Testis (tissue), 3 donors: Measurements from ENCODE around the gene ATP5MC2. TPM values are rescaled to one million over a fixed set of nuclear protein-coding genes. Genes with fewer than 3 reads are reported as not detected.

Experiments
- DNase-seq: peaks from one replicate; pipeline ENCODE4 v3.0.0-alpha.2; 2019
- H3K27ac ChIP-seq, 2 donors: fragments of 200-600 bp; sonication (generic); one replicate each; pipeline ENCODE4 v1.5.1; 2019
- H3K27me3 ChIP-seq: fragments of 200-600 bp; sonication (generic); one replicate; pipeline ENCODE4 v1.5.1; 2019
- H3K36me3 ChIP-seq: fragments of 200-600 bp; sonication (generic); one replicate; pipeline ENCODE4 v1.5.1; 2017; ENCODE audit warnings: low read depth; ENCODE audit errors: missing control alignments
- H3K4me1 ChIP-seq: fragments of 200-600 bp; sonication (generic); one replicate; pipeline ENCODE4 v1.5.1; 2019
- H3K4me3 ChIP-seq, 2 donors: fragments of 200-600 bp; sonication (generic); one replicate each; pipeline ENCODE4 v1.5.1; 2017 to 2019
- H3K9me3 ChIP-seq: fragments of 200-600 bp; sonication (generic); one replicate; pipeline ENCODE4 v1.5.1; 2017
- CTCF ChIP-seq, 3 experiments: fragments of 450-650 bp in 2 of 3; fragments of 200-600 bp in 1 of 3; sonication (generic) in 1 of 3; IDR thresholded peaks; one replicate each; pipeline ENCODE4 v1.5.1; 2016 to 2019; ENCODE audit warnings: antibody characterized with exemption in 3 of 3, mild to moderate bottlenecking in 2 of 3, moderate library complexity in 1 of 3
- POLR2A ChIP-seq: fragments of 450-650 bp; IDR thresholded peaks from one replicate; pipeline ENCODE4 v1.6.1; 2017; ENCODE audit warnings: antibody characterized with exemption, mild to moderate bottlenecking, moderate library complexity
- WGBS, 2 donors: methylation state at CpG; one replicate each; pipeline ENCODE4 v1.1.5; 2018; 5-methylcytosine and 5-hydroxymethylcytosine counted together
- intact Hi-C: fragments of 100-400 bp; cut with DNase I; formaldehyde crosslinking; loops from one replicate; pipeline ENCODE4 v1.15.1; 2023; ENCODE audit warnings: low total_unique reads
- polyA plus RNA-seq: library from polyadenylated mRNA; stranded (reverse); fragments of 350-450 nt; fragmentation: Illumina TruSeq; extraction: RNeasy Lipid Tissue Mini Kit (QIAGEN cat#74804); gene quantifications from one replicate; pipeline ENCODE4 v1.2.3, GENCODE V29; 2014; ENCODE audit warnings: low read depth, low replicate concordance; ENCODE audit not compliant: insufficient read depth
- total RNA-seq, 2 donors: library from RNA; depleted of rRNA; stranded (reverse); fragments of >200 nt; gene quantifications; one replicate each; pipeline ENCODE4 v1.2.3, GENCODE V29; 2016

Gene ATP5MC2
- total and polyA plus RNA-seq, 3 donors from 2014 or later = 201 to 316 (median 304) TPM

GRCh38 chr12:53664191-53664590 lies 11.7 kb downstream of the ATP5MC2 start:
- TF ChIP-seq CTCF (IDR thresholded peaks at IDR 0.05) (no peak), POLR2A (no peak)
- intact Hi-C loops = no loop called here
- Histone ChIP-seq H3K27me3 (no peaks in the 10 kb centered on the region), H3K27ac (no peak overlapping the region), H3K9me3 (no peaks in the 10 kb centered on the region), H3K4me3 (no peak overlapping the region), H3K36me3 (no peaks in the 10 kb centered on the region), H3K4me1 (peaks cover 9% of the 10 kb centered on the region)
- WGBS, 2 donors = 79 to 81% methylated on average over 5 of the region's 5 CpGs
- DNase-seq = no peak

- no peak for TF ChIP-seq CTCF (IDR thresholded peaks at IDR 0.05)
- no peak for TF ChIP-seq POLR2A
- 37 to 51% methylated on average over 5 of the region's 5 CpGs for WGBS, 2 donors
- no peaks in the 10 kb centered on the region for H3K27me3 ChIP-seq
- peak; percentile 31 for DNase-seq
- H3K9me3 ChIP-seq = no peaks in the 10 kb centered on the region
- no peaks in the 10 kb centered on the region for H3K36me3 ChIP-seq
- H3K27ac ChIP-seq = peak overlapping the region; percentile 79 to 90
- peaks cover 27% of the 10 kb centered on the region for H3K4me1 ChIP-seq
- H3K4me3 ChIP-seq = no peak overlapping the region
- intact Hi-C loops = no loop called here
These were observed 15.8 kb downstream of the ATP5MC2 start for GRCh38 chr12:53660041-53660440.

- TF ChIP-seq POLR2A (no peak), CTCF (IDR thresholded peaks at IDR 0.05) (no peak)
- H3K4me3 ChIP-seq = no peak overlapping the region
- intact Hi-C loops = no loop called here
- H3K27ac ChIP-seq = peak overlapping the region; percentile 79 to 90
- H3K4me1 ChIP-seq = peaks cover 27% of the 10 kb centered on the region
- DNase-seq = no peak
- no peaks in the 10 kb centered on the region for H3K27me3 ChIP-seq
- 20 to 21% methylated on average over 2 of the region's 2 CpGs for WGBS, 2 donors
- H3K36me3 ChIP-seq = no peaks in the 10 kb centered on the region
- H3K9me3 ChIP-seq = no peaks in the 10 kb centered on the region
These were observed 16.3 kb downstream of the ATP5MC2 start for GRCh38 chr12:53659571-53659981.

GRCh38 chr12:53659011-53659551 lies 16.8 kb downstream of the ATP5MC2 start:
- peak; percentile 77 for DNase-seq
- no peak overlapping the region for H3K4me3 ChIP-seq
- H3K27me3 ChIP-seq = no peaks in the 10 kb centered on the region
- peaks cover 27% of the 10 kb centered on the region for H3K4me1 ChIP-seq
- H3K27ac ChIP-seq = peak overlapping the region; percentile 79 to 90
- 31 to 32% methylated on average over 3 of the region's 3 CpGs for WGBS, 2 donors
- H3K36me3 ChIP-seq = no peaks in the 10 kb centered on the region
- intact Hi-C loops = no loop called here
- TF ChIP-seq POLR2A (no peak), CTCF (IDR thresholded peaks at IDR 0.05) (no peak)
- H3K9me3 ChIP-seq = no peaks in the 10 kb centered on the region

- H3K27ac ChIP-seq = peak overlapping the region in 1 of 2 donors; percentile 90
- no peak overlapping the region for H3K4me3 ChIP-seq
- H3K9me3 ChIP-seq = no peaks in the 10 kb centered on the region
- TF ChIP-seq POLR2A (no peak), CTCF (IDR thresholded peaks at IDR 0.05) (no peak)
- H3K4me1 ChIP-seq = peaks cover 27% of the 10 kb centered on the region
- intact Hi-C loops = no loop called here
- H3K36me3 ChIP-seq = no peaks in the 10 kb centered on the region
- 87 to 98% methylated on average over 4 of the region's 4 CpGs for WGBS, 2 donors
- H3K27me3 ChIP-seq = no peaks in the 10 kb centered on the region
- no peak for DNase-seq
These were observed 18.8 kb downstream of the ATP5MC2 start for GRCh38 chr12:53657041-53657440.
